Stomach (tissue), 9 donors: ENCODE measurements around the gene HEATR9. TPM values are rescaled to one million over a fixed set of nuclear protein-coding genes. Genes with fewer than 3 reads are reported as not detected.

Experiments
- DNase-seq, 2 donors: peaks; one replicate each; pipeline versions ENCODE4 v3.0.0 to v3.0.0-alpha.2; 2013 to 2019
- H3K27ac ChIP-seq, 5 donors: fragments of 200-600 bp in 4 of 5; sonication (generic) in 4 of 5; one replicate each; pipeline ENCODE4 v1.5.1; 2013 to 2019; ENCODE audit warnings: mild to moderate bottlenecking in 1 of 5, moderate library complexity in 1 of 5
- H3K27me3 ChIP-seq, 3 donors: fragments of 200-600 bp; sonication (generic); one replicate each; pipeline ENCODE4 v1.5.1; 2017 to 2019; ENCODE audit warnings: mixed run types in 1 of 3
- H3K36me3 ChIP-seq, 4 donors: fragments of 200-600 bp; sonication (generic); 1 replicate in 3 of 4; 2 replicates in 1 of 4; pipeline ENCODE4 v1.5.1; 2016 to 2019
- H3K4me1 ChIP-seq, 4 donors: fragments of 200-600 bp; sonication (generic); one replicate each; pipeline ENCODE4 v1.5.1; 2016 to 2019
- H3K4me3 ChIP-seq, 4 donors: fragments of 200-600 bp; sonication (generic) in 3 of 4; one replicate each; pipeline ENCODE4 v1.5.1; 2016 to 2019; ENCODE audit warnings: mild to moderate bottlenecking in 1 of 4
- H3K9me3 ChIP-seq, 4 donors: fragments of 200-600 bp; sonication (generic); one replicate each; pipeline ENCODE4 v1.5.1; 2016 to 2019
- EP300 ChIP-seq: sonication (generic); formaldehyde crosslinking; IDR thresholded peaks from one replicate; pipeline ENCODE4 v1.6.1; 2017; ENCODE audit warnings: antibody characterized with exemption
- POLR2A ChIP-seq, 4 donors: fragments of 450-650 bp; IDR thresholded peaks; one replicate each; pipeline ENCODE4 v1.6.1; 2016; ENCODE audit warnings: antibody characterized with exemption in 4 of 4, control low read depth in 2 of 4, mild to moderate bottlenecking in 1 of 4, moderate library complexity in 1 of 4
- POLR2AphosphoS5 ChIP-seq, 3 donors: sonication (generic); formaldehyde crosslinking; IDR thresholded peaks; one replicate each; pipeline ENCODE4 v1.6.1; 2016; ENCODE audit warnings: antibody characterized with exemption in 3 of 3
- WGBS, 5 donors: extraction: QIAGEN DNeasy Blood & Tissue Kit in 3 of 5; methylation state at CpG; one replicate each; pipeline versions ENCODE4 v1.1.5 to v1.1.7; 2013 to 2018; 5-methylcytosine and 5-hydroxymethylcytosine counted together
- intact Hi-C: fragments of 100-400 bp; cut with DNase I; formaldehyde crosslinking; loops from one replicate; pipeline ENCODE4 v1.15.1; 2023; ENCODE audit warnings: low total_unique reads
- polyA plus RNA-seq, 3 donors: library from polyadenylated mRNA; stranded (reverse); fragments of 200-250 nt; gene quantifications; one replicate each; pipeline ENCODE4 v1.2.3, GENCODE V29; 2013
- total RNA-seq, 5 donors: library from RNA; depleted of rRNA; stranded (reverse); fragments of >200 nt; gene quantifications; one replicate each; pipeline versions ENCODE4 v1.1.0 to v1.2.3, GENCODE V29; 2014 to 2016
- TF ChIP-seq, protein P1 (sequence below), 7 experiments: fragments of 450-650 bp in 4 of 7; fragments of 200-600 bp in 3 of 7; sonication (generic) in 3 of 7; IDR thresholded peaks; one replicate each; pipeline ENCODE4 v1.5.1; 2016 to 2019; ENCODE audit warnings: antibody characterized with exemption in 7 of 7, control low read depth in 2 of 7, mild to moderate bottlenecking in 1 of 7
- donor health status: healthy with polysubstance abuse.
- donor health status: Bipolar disorder and iron deficiency.
- donor health status: healthy.

Gene HEATR9
- total and polyA plus RNA-seq, 8 donors = 0.29 TPM; not detected in 7

DNA sequence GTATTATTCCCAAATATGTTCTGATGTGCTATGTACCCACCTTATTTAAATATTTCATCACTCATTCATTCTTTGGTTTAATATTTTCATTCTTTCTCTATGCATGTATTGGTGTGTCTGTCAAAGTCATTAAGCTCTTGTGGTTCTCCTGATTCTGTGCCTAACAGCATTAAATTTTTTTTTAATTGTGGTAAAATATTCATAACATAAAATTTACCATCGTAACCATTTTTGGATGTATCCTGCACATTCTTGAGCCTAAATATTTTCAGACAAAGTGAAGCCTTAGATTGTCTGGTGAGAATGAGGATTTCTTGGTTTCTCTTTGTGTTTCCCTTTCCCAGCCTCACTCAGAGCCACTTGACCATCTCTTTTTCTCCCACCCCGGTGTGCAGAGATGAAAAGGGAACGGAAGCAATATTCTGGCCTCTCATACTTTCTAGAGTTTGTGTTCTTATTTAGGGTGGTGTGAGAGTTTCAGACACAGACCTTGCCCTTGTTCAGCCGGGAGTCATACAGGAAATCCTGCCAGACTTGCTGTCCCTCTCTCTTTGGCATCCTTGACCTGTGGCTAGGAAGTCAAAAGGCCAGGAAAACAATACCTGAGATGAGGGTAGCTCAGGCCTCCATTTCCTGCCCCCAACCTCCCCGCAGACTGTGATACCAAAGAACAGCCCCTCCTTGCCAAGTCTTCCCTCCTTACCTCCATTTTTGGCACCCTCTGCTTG lies 6.5 kb upstream of the HEATR9 start:
- intact Hi-C loops = no loop called here
- H3K9me3 ChIP-seq = no peaks in the 10 kb centered on the region
- no peak for DNase-seq
- no peak for TF ChIP-seq EP300
- TF ChIP-seq POLR2AphosphoS5 (IDR thresholded peaks at IDR 0.05) = no peak
- TF ChIP-seq, protein P1, sequence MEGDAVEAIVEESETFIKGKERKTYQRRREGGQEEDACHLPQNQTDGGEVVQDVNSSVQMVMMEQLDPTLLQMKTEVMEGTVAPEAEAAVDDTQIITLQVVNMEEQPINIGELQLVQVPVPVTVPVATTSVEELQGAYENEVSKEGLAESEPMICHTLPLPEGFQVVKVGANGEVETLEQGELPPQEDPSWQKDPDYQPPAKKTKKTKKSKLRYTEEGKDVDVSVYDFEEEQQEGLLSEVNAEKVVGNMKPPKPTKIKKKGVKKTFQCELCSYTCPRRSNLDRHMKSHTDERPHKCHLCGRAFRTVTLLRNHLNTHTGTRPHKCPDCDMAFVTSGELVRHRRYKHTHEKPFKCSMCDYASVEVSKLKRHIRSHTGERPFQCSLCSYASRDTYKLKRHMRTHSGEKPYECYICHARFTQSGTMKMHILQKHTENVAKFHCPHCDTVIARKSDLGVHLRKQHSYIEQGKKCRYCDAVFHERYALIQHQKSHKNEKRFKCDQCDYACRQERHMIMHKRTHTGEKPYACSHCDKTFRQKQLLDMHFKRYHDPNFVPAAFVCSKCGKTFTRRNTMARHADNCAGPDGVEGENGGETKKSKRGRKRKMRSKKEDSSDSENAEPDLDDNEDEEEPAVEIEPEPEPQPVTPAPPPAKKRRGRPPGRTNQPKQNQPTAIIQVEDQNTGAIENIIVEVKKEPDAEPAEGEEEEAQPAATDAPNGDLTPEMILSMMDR (IDR thresholded peaks at IDR 0.05) = no peak
- TF ChIP-seq POLR2A (IDR thresholded peaks at IDR 0.05) = no peak
- no peaks in the 10 kb centered on the region for H3K36me3 ChIP-seq
- H3K4me1 ChIP-seq = no peaks in the 10 kb centered on the region
- 56 to 64% (median 58%) methylated on average over 5 of the region's 5 CpGs for WGBS, 5 donors
- H3K27ac ChIP-seq = no peak overlapping the region
- H3K4me3 ChIP-seq = no peak overlapping the region
- H3K27me3 ChIP-seq = no peaks in the 10 kb centered on the region

DNA sequence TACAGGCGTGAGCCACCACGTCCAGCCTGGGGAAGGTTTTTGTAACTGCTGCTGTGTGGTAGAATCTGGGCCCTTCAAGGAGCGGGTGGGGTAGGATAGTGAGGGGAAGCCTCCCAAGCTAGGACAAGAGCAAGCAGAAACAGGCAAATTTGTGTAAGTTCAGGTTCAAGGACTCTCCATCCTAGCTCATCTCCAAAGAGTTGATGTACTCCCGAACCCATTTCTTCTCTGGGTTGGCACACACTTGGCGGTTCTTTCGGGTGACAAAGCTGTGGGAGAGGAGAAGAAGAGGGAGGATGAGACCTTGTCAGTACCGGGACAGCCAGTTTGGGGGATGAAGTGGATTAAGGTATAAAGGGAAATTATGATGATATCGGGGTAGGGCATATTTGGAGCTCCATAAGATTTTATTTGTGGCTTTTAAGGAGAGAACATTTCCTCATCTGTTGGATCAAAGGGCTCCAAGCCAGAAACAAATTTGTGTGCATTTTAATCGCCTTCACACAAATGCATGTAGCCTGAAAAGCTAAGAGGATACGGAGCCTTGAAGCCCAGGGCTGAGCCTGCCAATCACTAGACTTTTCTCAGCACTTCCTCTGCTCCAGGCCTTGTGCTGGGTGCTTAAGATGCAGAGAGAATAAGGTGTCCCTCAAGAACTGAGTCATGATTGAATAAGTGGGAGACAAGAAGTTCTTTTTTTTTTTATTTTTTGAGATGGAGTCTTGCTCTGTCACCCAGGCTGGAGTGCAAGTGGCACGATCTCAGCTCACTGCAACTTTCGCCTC lies 3.7 kb upstream of the HEATR9 start:
- DNase-seq = no peak
- Histone ChIP-seq H3K4me3 (no peak overlapping the region), H3K9me3 (no peaks in the 10 kb centered on the region), H3K36me3 (no peaks in the 10 kb centered on the region), H3K4me1 (no peaks in the 10 kb centered on the region), H3K27ac (no peak overlapping the region), H3K27me3 (no peaks in the 10 kb centered on the region)
- TF ChIP-seq POLR2A (IDR thresholded peaks at IDR 0.05) = no peak
- TF ChIP-seq EP300 = no peak
- TF ChIP-seq, protein P1 (IDR thresholded peaks at IDR 0.05) = no peak
- TF ChIP-seq POLR2AphosphoS5 (IDR thresholded peaks at IDR 0.05) = no peak
- WGBS, 5 donors = 94 to 97% (median 95%) methylated on average over 12 of the region's 12 CpGs
- intact Hi-C loops = no loop called here

DNA sequence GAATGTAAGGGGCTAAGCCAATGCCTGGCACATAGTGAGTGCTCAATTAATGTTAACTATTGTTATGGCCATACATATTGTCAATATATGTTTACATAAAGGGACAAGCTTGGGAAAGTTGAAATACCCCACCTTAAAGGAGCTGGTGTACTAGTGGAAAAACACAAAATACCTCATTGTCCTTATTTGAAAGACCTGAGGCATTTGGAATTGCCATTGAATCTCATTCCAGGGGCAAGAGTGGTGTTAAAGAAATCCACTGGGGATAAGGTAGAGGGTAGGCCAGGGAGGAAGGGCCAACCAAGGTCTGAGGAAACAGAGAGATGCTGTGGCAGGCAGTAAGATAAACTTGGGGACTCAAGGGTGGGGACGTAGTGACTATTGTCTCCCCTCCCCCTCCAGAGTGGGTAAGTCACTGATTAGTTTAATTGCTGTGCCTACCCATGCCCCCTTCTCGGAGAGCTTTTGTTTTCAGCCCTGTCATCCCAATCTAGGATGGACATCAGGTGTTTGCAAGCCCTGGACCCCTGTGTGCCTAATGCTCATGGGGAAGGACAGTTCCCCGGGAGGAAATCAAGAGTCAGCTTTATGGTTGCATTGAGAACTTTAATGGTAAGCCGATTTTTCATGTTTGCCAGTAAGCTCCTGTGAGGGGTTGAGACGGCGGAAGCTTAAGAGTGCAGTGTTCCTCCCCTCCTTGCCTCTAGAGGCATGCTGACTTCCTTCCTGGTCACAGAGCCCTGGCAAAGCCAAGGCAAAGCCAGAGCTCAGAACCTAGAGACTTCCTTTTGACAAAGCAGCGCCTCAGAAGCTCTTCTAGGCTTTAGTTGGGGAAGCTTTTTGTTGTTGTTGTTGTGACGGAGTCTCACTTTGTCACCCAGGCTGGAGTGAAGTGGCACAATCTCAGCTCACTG lies 2.5 kb upstream of the HEATR9 start:
- intact Hi-C loops = no loop called here
- Histone ChIP-seq H3K4me3 (no peak overlapping the region), H3K27me3 (no peaks in the 10 kb centered on the region), H3K4me1 (no peaks in the 10 kb centered on the region), H3K27ac (no peak overlapping the region), H3K9me3 (no peaks in the 10 kb centered on the region), H3K36me3 (no peaks in the 10 kb centered on the region)
- TF ChIP-seq, protein P1 (IDR thresholded peaks at IDR 0.05) = no peak
- TF ChIP-seq POLR2AphosphoS5 (IDR thresholded peaks at IDR 0.05) (no peak), POLR2A (IDR thresholded peaks at IDR 0.05) (no peak)
- peak in 1 of 2 donors; percentile 41 for DNase-seq
- 63 to 71% (median 69%) methylated on average over 8 of the region's 8 CpGs for WGBS, 5 donors

DNA sequence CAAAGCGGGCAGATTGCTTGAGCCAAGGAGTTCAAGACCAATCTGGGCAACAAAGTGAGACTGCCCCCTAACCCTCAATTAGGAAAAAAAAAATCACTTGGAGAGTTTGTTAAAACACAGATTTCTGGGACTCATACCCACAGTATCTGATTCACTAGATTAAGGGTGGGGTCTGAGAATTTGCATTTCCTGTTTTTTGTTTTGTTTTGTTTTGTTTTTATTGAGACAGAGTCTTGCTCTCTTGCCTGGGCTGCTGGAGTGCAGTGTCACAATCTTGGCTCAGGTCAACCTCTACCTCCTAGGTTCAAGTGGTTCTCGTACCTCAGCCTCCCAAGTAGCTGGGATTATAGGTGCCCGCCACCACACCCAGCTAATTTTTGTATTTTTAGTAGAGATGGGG lies 1.1 kb downstream of the HEATR9 start:
- no peak overlapping the region for H3K27ac ChIP-seq
- DNase-seq = no peak
- H3K27me3 ChIP-seq = no peaks in the 10 kb centered on the region
- no peak for TF ChIP-seq EP300
- no peak for TF ChIP-seq POLR2AphosphoS5 (IDR thresholded peaks at IDR 0.05)
- TF ChIP-seq POLR2A (IDR thresholded peaks at IDR 0.05) = no peak
- WGBS, 5 donors = 94 to 99% (median 98%) methylated on average over 3 of the region's 3 CpGs
- H3K9me3 ChIP-seq = no peaks in the 10 kb centered on the region
- intact Hi-C loops = no loop called here
- H3K4me1 ChIP-seq = no peaks in the 10 kb centered on the region
- peaks cover 0 to 12% (median 0%) of the 10 kb centered on the region in 4 donors for H3K36me3 ChIP-seq
- no peak overlapping the region for H3K4me3 ChIP-seq
